K562 (cell line): Measurements from ENCODE around the gene BRMS1. TPM values are rescaled to one million over a fixed set of nuclear protein-coding genes. Genes with fewer than 3 reads are reported as not detected.
A peak's percentile ranks its signal among the peaks of the same experiment; 100 is the strongest.

Experiments used
- ARID4B ChIP-seq: sonication (generic); formaldehyde crosslinking; IDR thresholded peaks from 2 replicates; pipeline ENCODE4 v1.8.0; 2022; ENCODE audit warnings: mild to moderate bottlenecking, missing genetic modification reagents
- BRD9 ChIP-seq: fragments of 450-650 bp; IDR thresholded peaks from 2 replicates; pipeline ENCODE4 v1.6.1; 2018; ENCODE audit warnings: low read depth; ENCODE audit not compliant: partially characterized antibody
- HDAC2 ChIP-seq: fragments of 450-650 bp; IDR thresholded peaks from 2 replicates; pipeline ENCODE4 v1.6.1; 2016; ENCODE audit warnings: mild to moderate bottlenecking
- HIVEP1 ChIP-seq: fragments of 250-450 bp; sonication (Bioruptor Pico); IDR thresholded peaks from 2 replicates; pipeline ENCODE4 v1.4.0; 2020; ENCODE audit warnings: mild to moderate bottlenecking
- HNRNPUL1 ChIP-seq: fragments of 200-400 bp; formaldehyde crosslinking; IDR thresholded peaks from 2 replicates; pipeline ENCODE4 v1.6.1; 2017; ENCODE audit warnings: low read length
- MYBL2 ChIP-seq, 2 experiments: fragments of 450-650 bp in 1 of 2; sonication (generic) in 1 of 2; formaldehyde crosslinking in 1 of 2; IDR thresholded peaks; 2 replicates each; pipeline versions ENCODE4 v1.6.1 to v1.8.1; 2017 to 2022; ENCODE audit warnings: borderline replicate concordance in 1 of 2, inconsistent platforms in 1 of 2, low read depth in 1 of 2, mild to moderate bottlenecking in 1 of 2, missing genetic modification reagents in 1 of 2, moderate library complexity in 1 of 2
- NFE2 ChIP-seq: IDR thresholded peaks from 2 replicates; pipeline ENCODE4 v1.6.1; 2014; ENCODE audit warnings: antibody characterized with exemption, low read depth
- NR0B1 ChIP-seq: fragments of 450-650 bp; IDR thresholded peaks from one replicate; pipeline ENCODE4 v1.6.1; 2018; ENCODE audit warnings: mild to moderate bottlenecking, moderate library complexity; ENCODE audit not compliant: partially characterized antibody
- POLR2AphosphoS2 ChIP-seq: IDR thresholded peaks from 2 replicates; pipeline ENCODE4 v1.6.1; 2012; ENCODE audit warnings: low read length, improper control_type of control experiment
- POLR2AphosphoS5 ChIP-seq: IDR thresholded peaks from 2 replicates; pipeline ENCODE4 v1.6.1; 2011; ENCODE audit warnings: mild to moderate bottlenecking, low read depth, low read length, moderate library complexity; ENCODE audit not compliant: control insufficient read depth, insufficient read depth
- POLR2G ChIP-seq: fragments of 200-400 bp; formaldehyde crosslinking; IDR thresholded peaks from 2 replicates; pipeline ENCODE4 v1.6.1; 2017; ENCODE audit warnings: low read depth, mild to moderate bottlenecking, antibody characterized with exemption, low read length, moderate library complexity
- PPARD ChIP-seq: fragments of 250-450 bp; sonication (Bioruptor Pico); IDR thresholded peaks from 2 replicates; pipeline ENCODE4 v1.8.0; 2022; ENCODE audit warnings: inconsistent platforms, mild to moderate bottlenecking, moderate library complexity
- RBM34 ChIP-seq: fragments of 200-400 bp; formaldehyde crosslinking; IDR thresholded peaks from 2 replicates; pipeline ENCODE4 v1.6.1; 2018; ENCODE audit warnings: low read length, borderline replicate concordance; ENCODE audit not compliant: insufficient read depth
- SIX5 ChIP-seq, 2 experiments: IDR thresholded peaks; 2 replicates each; pipeline ENCODE4 v1.6.1; 2011; ENCODE audit warnings: low read length in 2 of 2, borderline replicate concordance in 1 of 2, low read depth in 1 of 2, mild to moderate bottlenecking in 1 of 2, moderate library complexity in 1 of 2; ENCODE audit not compliant: insufficient read depth in 1 of 2
- THRB ChIP-seq: fragments of 450-650 bp; formaldehyde crosslinking; conservative IDR thresholded peaks from 2 replicates; pipeline ENCODE4 v1.4.0; 2022; ENCODE audit warnings: mild to moderate bottlenecking, missing genetic modification characterization
- U2AF1 ChIP-seq: fragments of 200-400 bp; formaldehyde crosslinking; optimal IDR thresholded peaks from 2 replicates; pipeline ENCODE3; 2017; ENCODE audit warnings: mild to moderate bottlenecking, low read depth, low read length, moderate library complexity
- ZBTB8A ChIP-seq: fragments of 450-650 bp; IDR thresholded peaks from 2 replicates; pipeline ENCODE4 v1.6.1; 2018; ENCODE audit warnings: mild to moderate bottlenecking, moderate library complexity; ENCODE audit not compliant: partially characterized antibody
- ZKSCAN8 ChIP-seq: fragments of 200-800 bp; sonication (Bioruptor generic); IDR thresholded peaks from 2 replicates; pipeline ENCODE4 v1.6.1; 2016; ENCODE audit warnings: missing genetic modification characterization, missing compliant biosample characterization
- ZNF121 ChIP-seq: sonication (generic); formaldehyde crosslinking; conservative IDR thresholded peaks from 2 replicates; pipeline ENCODE4 v1.8.0; 2022; ENCODE audit warnings: missing genetic modification reagents
- ZNF431 ChIP-seq: sonication (generic); formaldehyde crosslinking; IDR thresholded peaks from 2 replicates; pipeline ENCODE4 v1.8.0; 2022; ENCODE audit warnings: mild to moderate bottlenecking, missing genetic modification reagents
- ZNF830 ChIP-seq: fragments of 250-450 bp; sonication (Bioruptor Pico); IDR thresholded peaks from 2 replicates; pipeline ENCODE4 v1.5.0; 2021; ENCODE audit warnings: mild to moderate bottlenecking
- polyA plus RNA-seq, 8 experiments: library from polyadenylated mRNA; depleted of rRNA in 4 of 8; stranded (reverse) in 5 of 8; unstranded in 3 of 8; fragments of >200 nt; fragmentation: Nextera tagmentation in 2 of 8; fragmentation: Illumina TruSeq in 1 of 8; extraction: Ambion mirVana in 2 of 8; extraction: Trizol in 1 of 8; gene quantifications; 2 replicates each; pipeline versions ENCODE4 v1.2.1 to v1.2.3, GENCODE V29; 2011 to 2014; ENCODE audit warnings: inconsistent platforms in 1 of 8, missing spikeins in 1 of 8
- total RNA-seq, 7 experiments: library from RNA; depleted of rRNA in 6 of 7; stranded (reverse); fragments of >200 nt in 6 of 7; fragmentation: Illumina TruSeq in 2 of 7; extraction: Trizol in 2 of 7; gene quantifications; 2 replicates each; pipeline versions ENCODE4 v1.2.1 to v1.2.3, GENCODE V29; 2011 to 2021; ENCODE audit warnings: low replicate concordance in 1 of 7

Gene BRMS1
- total and polyA plus RNA-seq, 9 of the 15 experiments (the other 6 are each of a cell fraction or from before 2014, with no cell fraction given): 2.2 to 78.8 (median 33.4) TPM

GRCh38 chr11:66327171-66328030 lies 17.5 kb downstream of the BRMS1 start (continued):
- TF ChIP-seq ARID4B (CRISPR knock-in tag) (no peak; the same call in 1 of the 2 replicates), POLR2AphosphoS2 (no peak), HDAC2 (no peak), ZNF121 (no peak), POLR2G (no peak), POLR2AphosphoS5 (no peak), MYBL2 (IDR thresholded peaks at IDR 0.05; ENCODE audit: low read depth) (no peak), MYBL2 (CRISPR knock-in tag; IDR thresholded peaks at IDR 0.05; ENCODE audit: borderline replicate concordance) (no peak), NR0B1 (no peak), ZKSCAN8 (CRISPR knock-in tag) (no peak), PPARD (CRISPR knock-in tag) (no peak), ZNF830 (no peak), SIX5 (IDR thresholded peaks at IDR 0.05; ENCODE audit: borderline replicate concordance in 1 of 2, insufficient read depth in 1 of 2, low read depth in 1 of 2, low read length in 2 of 2) (no peak), HNRNPUL1 (no peak), RBM34 (no peak), U2AF1 (no peak), NFE2 (no peak), BRD9 (no peak), ZBTB8A (no peak), THRB (peak; percentile 80; the same call in 1 of the 2 replicates), HIVEP1 (CRISPR knock-in tag) (no peak), ZNF431 (CRISPR knock-in tag) (no peak)
